H1 (cell line): ENCODE data around the gene RAD9A. TPM values are rescaled to one million over a fixed set of nuclear protein-coding genes. Genes with fewer than 3 reads are reported as not detected.

Experiments used
- CTCF ChIA-PET: fragments of 300-600 bp; sonication (Branson Sonifier 250); formaldehyde crosslinking; loops from one replicate; lab custom pipeline; 2021; ENCODE audit not compliant: partially characterized antibody; lab: Charles Lee
- POLR2A ChIA-PET: fragments of 300-600 bp; sonication (Branson Sonifier 250); formaldehyde crosslinking; loops from one replicate; lab custom pipeline; 2021; ENCODE audit warnings: inconsistent platforms; ENCODE audit not compliant: partially characterized antibody; lab: Charles Lee
- DNase-seq, 2 experiments: peaks; one replicate each; pipeline versions ENCODE4 v3.0.0 to v3.0.0-alpha.2; 2010 to 2022; ENCODE audit warnings: low spot score in 2 of 2, low read depth in 1 of 2, mixed read lengths in 1 of 2
- FAIRE-seq: peaks from 2 replicates; lab custom pipeline; 2011; peaks lifted over from hg19 to GRCh38; lab: Jason Lieb, UNC
- H2AFZ ChIP-seq: 2 replicates; pipeline ENCODE4 v1.8.1; 2012; ENCODE audit warnings: low read length, inconsistent platforms
- H2AK5ac ChIP-seq: 2 replicates; pipeline ENCODE4 v1.6.1; 2013; ENCODE audit warnings: low read depth, low read length
- H2BK120ac ChIP-seq: replicated peaks from 2 replicates; pipeline ENCODE3; 2013; ENCODE audit warnings: low read depth, low read length, inconsistent platforms
- H2BK12ac ChIP-seq: 2 replicates; pipeline ENCODE4 v1.6.1; 2013; ENCODE audit warnings: low read depth, low read length
- H2BK15ac ChIP-seq: 2 replicates; pipeline ENCODE4 v1.6.1; 2013; ENCODE audit warnings: low read length
- H2BK20ac ChIP-seq: 2 replicates; pipeline ENCODE4 v1.6.1; 2013; ENCODE audit warnings: low read length
- H2BK5ac ChIP-seq: 2 replicates; pipeline ENCODE4 v1.6.1; 2013; ENCODE audit warnings: low read depth, low read length
- H3K14ac ChIP-seq: 2 replicates; pipeline ENCODE4 v1.6.1; 2013; ENCODE audit warnings: inconsistent platforms; ENCODE audit not compliant: insufficient read length
- H3K18ac ChIP-seq: 2 replicates; pipeline ENCODE4 v1.6.1; 2013; ENCODE audit warnings: low read length; ENCODE audit errors: extremely low read depth
- H3K23ac ChIP-seq: 2 replicates; pipeline ENCODE4 v1.6.1; 2013; ENCODE audit warnings: inconsistent platforms; ENCODE audit not compliant: insufficient read length
- H3K23me2 ChIP-seq: 2 replicates; pipeline ENCODE4 v1.6.1; 2013; ENCODE audit warnings: low read depth, low read length
- H3K27ac ChIP-seq: 2 replicates; pipeline ENCODE4 v1.6.1; 2011; ENCODE audit warnings: low read depth, low read length, inconsistent platforms
- H3K27me3 ChIP-seq, 4 experiments: replicated peaks in 1 of 4; 1 replicate in 1 of 4; 2 replicates in 3 of 4; pipeline versions ENCODE4 v1.6.1 to v1.8.1; 2011 to 2013; ENCODE audit warnings: low read length in 3 of 4, mild to moderate bottlenecking in 3 of 4, inconsistent platforms in 2 of 4, mixed read lengths in 2 of 4, moderate library complexity in 1 of 4; ENCODE audit not compliant: control insufficient read depth in 3 of 4, insufficient read depth in 3 of 4; ENCODE audit errors: extremely low read depth in 1 of 4
- H3K36me3 ChIP-seq, 4 experiments: 2 replicates each; pipeline versions ENCODE4 v1.6.1 to v1.8.1; 2011 to 2013; ENCODE audit warnings: mild to moderate bottlenecking in 4 of 4, low read length in 3 of 4, moderate library complexity in 2 of 4, control low read depth in 1 of 4, inconsistent platforms in 1 of 4; ENCODE audit not compliant: insufficient read depth in 4 of 4, control insufficient read depth in 2 of 4
- H3K4ac ChIP-seq: replicated peaks from 2 replicates; pipeline ENCODE3; 2013; ENCODE audit warnings: low read length, low read depth, mixed read lengths, inconsistent platforms; ENCODE audit not compliant: insufficient read length
- H3K4me1 ChIP-seq, 4 experiments: replicated peaks in 1 of 4; 1 replicate in 1 of 4; 2 replicates in 3 of 4; pipeline versions ENCODE4 v1.6.1 to v1.8.1; 2011 to 2013; ENCODE audit warnings: low read length in 3 of 4, inconsistent platforms in 2 of 4, mixed read lengths in 1 of 4; ENCODE audit not compliant: insufficient read depth in 4 of 4, control insufficient read depth in 3 of 4
- H3K4me2 ChIP-seq, 2 experiments: 2 replicates each; pipeline versions ENCODE4 v1.6.1 to v1.8.1; 2011 to 2013; ENCODE audit warnings: low read depth in 2 of 2, low read length in 2 of 2, control low read depth in 1 of 2, inconsistent platforms in 1 of 2, mild to moderate bottlenecking in 1 of 2; ENCODE audit not compliant: insufficient read depth in 1 of 2
- H3K4me3 ChIP-seq, 4 experiments: fragments of 200-600, 300-600 bp in 1 of 4; sonication (generic), shearing (Covaris generic), sonication (Bioruptor Twin) in 1 of 4; 2 replicates each; pipeline versions ENCODE4 v1.5.1 to v1.8.1; 2011 to 2016; ENCODE audit warnings: low read length in 4 of 4, low read depth in 3 of 4, control low read depth in 2 of 4, inconsistent platforms in 2 of 4, mild to moderate bottlenecking in 2 of 4, mixed read lengths in 1 of 4, moderate library complexity in 1 of 4; ENCODE audit not compliant: insufficient read depth in 2 of 4; ENCODE audit errors: extremely low read depth in 1 of 4
- H3K56ac ChIP-seq: replicated peaks from 2 replicates; pipeline ENCODE3; 2013; ENCODE audit warnings: low read depth, mild to moderate bottlenecking, mixed read lengths, low read length, inconsistent platforms; ENCODE audit not compliant: insufficient read length
- H3K79me1 ChIP-seq: 2 replicates; pipeline ENCODE4 v1.6.1; 2013; ENCODE audit warnings: low read depth, low read length, control low read depth
- H3K79me2 ChIP-seq, 2 experiments: 2 replicates each; pipeline versions ENCODE4 v1.6.1 to v1.8.1; 2012 to 2013; ENCODE audit warnings: low read length in 2 of 2, mild to moderate bottlenecking in 2 of 2, inconsistent platforms in 1 of 2; ENCODE audit not compliant: insufficient read depth in 2 of 2, control insufficient read depth in 1 of 2
- H3K9ac ChIP-seq, 4 experiments: replicated peaks in 1 of 4; 1 replicate in 1 of 4; 2 replicates in 3 of 4; pipeline versions ENCODE4 v1.6.1 to v1.8.1; 2011 to 2013; ENCODE audit warnings: low read depth in 3 of 4, low read length in 3 of 4, control low read depth in 2 of 4, mild to moderate bottlenecking in 2 of 4, moderate library complexity in 2 of 4, inconsistent platforms in 1 of 4; ENCODE audit errors: extremely low read depth in 1 of 4
- H3K9me3 ChIP-seq, 2 experiments: 2 replicates each; pipeline versions ENCODE4 v1.6.1 to v1.8.1; 2012 to 2013; ENCODE audit warnings: mild to moderate bottlenecking in 2 of 2, moderate library complexity in 2 of 2, control low read depth in 1 of 2, inconsistent platforms in 1 of 2, low read depth in 1 of 2, low read length in 1 of 2, mixed read lengths in 1 of 2; ENCODE audit not compliant: insufficient read depth in 2 of 2
- H4K20me1 ChIP-seq, 2 experiments: replicated peaks in 1 of 2; 2 replicates each; pipeline versions ENCODE3 to v1.8.1; 2011 to 2013; ENCODE audit warnings: inconsistent platforms in 2 of 2, low read length in 2 of 2, mild to moderate bottlenecking in 1 of 2; ENCODE audit not compliant: insufficient read depth in 2 of 2, control insufficient read depth in 1 of 2
- H4K5ac ChIP-seq: 2 replicates; pipeline ENCODE4 v1.6.1; 2013; ENCODE audit warnings: low read length, low read depth, mixed read lengths, inconsistent platforms; ENCODE audit not compliant: insufficient read length
- H4K8ac ChIP-seq: 2 replicates; pipeline ENCODE4 v1.8.0; 2013; ENCODE audit warnings: mild to moderate bottlenecking, moderate library complexity, low read length, inconsistent platforms; ENCODE audit not compliant: insufficient read depth; ENCODE audit errors: extremely low read depth
- H4K91ac ChIP-seq: replicated peaks from 2 replicates; pipeline ENCODE3; 2013; ENCODE audit warnings: low read length, mixed read lengths, inconsistent platforms; ENCODE audit not compliant: insufficient read length
- CHD2 ChIP-seq: IDR thresholded peaks from 2 replicates; pipeline ENCODE4 v1.6.1; 2012; ENCODE audit warnings: low read length, improper control_type of control experiment
- CREB1 ChIP-seq: IDR thresholded peaks from 2 replicates; pipeline ENCODE4 v1.6.1; 2012; ENCODE audit warnings: inconsistent platforms
- KDM4A ChIP-seq: IDR thresholded peaks from one replicate; pipeline ENCODE4 v1.7.1; 2012; ENCODE audit warnings: low read depth, mild to moderate bottlenecking, moderate library complexity, low read length, inconsistent platforms; ENCODE audit not compliant: severe bottlenecking
- PHF8 ChIP-seq: fragments of 200-600 bp; sonication (generic); conservative IDR thresholded peaks from 2 replicates; pipeline ENCODE4 v1.7.1; 2012; ENCODE audit warnings: low read depth, mild to moderate bottlenecking, inconsistent platforms, low read length, moderate library complexity
- RFX5 ChIP-seq: IDR thresholded peaks from 2 replicates; pipeline ENCODE4 v1.6.1; 2011; ENCODE audit warnings: low read depth, low read length, improper control_type of control experiment, borderline replicate concordance
- SIRT6 ChIP-seq: IDR thresholded peaks from one replicate; pipeline ENCODE4 v1.7.1; 2012; ENCODE audit warnings: low read length, inconsistent platforms
- SP4 ChIP-seq: IDR thresholded peaks from 2 replicates; pipeline ENCODE4 v1.6.1; 2012; ENCODE audit warnings: low read length, inconsistent platforms
- TAF7 ChIP-seq: optimal IDR thresholded peaks from 2 replicates; pipeline ENCODE3; 2011; ENCODE audit warnings: low read depth, mild to moderate bottlenecking, inconsistent platforms, low read length, moderate library complexity, borderline replicate concordance
- TCF12 ChIP-seq: IDR thresholded peaks from 2 replicates; pipeline ENCODE4 v1.6.1; 2011; ENCODE audit warnings: low read depth, mild to moderate bottlenecking, low read length
- WGBS, 2 experiments: shearing (Covaris generic) in 1 of 2; methylation state at CpG; one replicate each; pipeline versions ENCODE4 v1.1.6 to v1.1.7; 2013 to 2015; ENCODE audit warnings: low lambda C conversion rate in 2 of 2, mixed read lengths in 2 of 2, inconsistent platforms in 1 of 2, low coverage in 1 of 2, missing lambda C conversion rate in 1 of 2; ENCODE audit not compliant: insufficient replicate concordance in 2 of 2, insufficient coverage in 1 of 2, insufficient read length in 1 of 2; ENCODE audit errors: extremely low coverage in 1 of 2, missing lambda C conversion rate in 1 of 2; 5-methylcytosine and 5-hydroxymethylcytosine counted together
- polyA plus RNA-seq, 7 experiments: library from polyadenylated mRNA; depleted of rRNA in 3 of 7; stranded (reverse) in 5 of 7; unstranded in 2 of 7; fragments of >200 nt in 5 of 7; fragments of 200-250 nt in 2 of 7; gene quantifications; 1 replicate in 5 of 7; 2 replicates in 1 of 7; 4 replicates in 1 of 7; pipeline versions ENCODE4 v1.2.1 to v1.2.3, GENCODE V29; 2011 to 2013; ENCODE audit warnings: missing spikeins in 2 of 7, mixed read lengths in 2 of 7
- total RNA-seq: library from RNA; stranded (reverse); fragmentation: NEBNext Ultra II Directional; extraction: Animal tissue kit (Norgen Biotek cat#: 25700); gene quantifications from 2 replicates; pipeline ENCODE4 v1.2.1, GENCODE V29; 2021
- TF ChIP-seq, protein P1 (sequence below): IDR thresholded peaks from 2 replicates; pipeline ENCODE4 v1.6.1; 2012; ENCODE audit warnings: inconsistent platforms

The RAD9A gene
- total and polyA plus RNA-seq, 2 of the 8 experiments (the other 6 are each of a cell fraction or from before 2014, with no cell fraction given), result 22.2 to 25.5 TPM

DNA sequence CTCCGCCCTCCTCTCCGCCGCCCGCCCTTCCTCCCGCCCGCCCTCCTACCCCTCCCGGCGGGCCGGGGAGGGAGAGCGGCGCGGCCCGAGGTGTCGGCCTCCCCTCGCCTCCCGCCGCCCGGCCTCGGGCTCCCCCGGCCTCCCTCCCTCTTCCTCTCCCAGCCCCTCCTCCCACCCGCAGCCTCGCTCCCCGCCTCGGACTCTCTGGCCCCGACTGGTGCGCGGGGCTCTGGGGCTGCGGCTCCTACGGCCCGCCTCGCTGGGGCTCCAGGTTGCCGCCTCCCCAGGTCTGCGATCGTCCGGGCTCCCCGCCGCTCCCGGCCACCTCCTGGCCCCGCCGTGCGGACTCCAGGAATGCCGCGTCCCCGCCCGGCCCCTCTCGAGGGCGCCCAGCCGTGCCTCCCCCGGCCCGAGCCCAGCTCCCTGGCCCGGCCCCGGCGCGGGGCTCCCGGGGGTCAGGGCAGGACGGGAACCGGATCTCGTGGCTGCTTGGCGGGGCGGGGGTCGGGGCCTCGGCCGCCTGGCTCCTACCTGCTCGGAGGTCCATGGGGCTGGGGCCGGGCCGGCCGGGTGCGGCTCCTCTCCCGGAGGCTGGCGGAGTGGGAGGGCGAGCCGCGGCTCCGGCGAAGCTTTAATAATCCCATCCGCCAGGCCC lies 18.7 kb upstream of the RAD9A start, which contains the start of gene CLCF1:
Gene CLCF1, minus strand, starts transcription at position 606 of the 655 bp plus-strand sequence. Its CDS starts 59 bp downstream, at position 547.
- H3K4ac ChIP-seq, result peak within 1 kb of the TSS; percentile 4
- peak within 1 kb of the TSS; percentile 71; the same call in 1 of the 2 replicates for H2BK5ac ChIP-seq
- no peak within 1 kb of the TSS for H3K27ac ChIP-seq
- H3K9me3 ChIP-seq, result no peaks in the 10 kb centered on the region
- FAIRE-seq (no peak), DNase-seq (peak in 1 of 2 experiments; percentile 75)
- no peak within 1 kb of the TSS for H3K14ac ChIP-seq
- H2BK12ac ChIP-seq, result peak within 1 kb of the TSS; percentile 50; the same call in 1 of the 2 replicates
- WGBS, 2 experiments, result 2% methylated on average over 26 of the region's 76 CpGs; no CpG with 5 or more reads in 1 of the 2 experiments
- no peak within 1 kb of the TSS for H4K91ac ChIP-seq
- peak within 1 kb of the TSS; percentile 87 to 96 for H3K4me2 ChIP-seq
- no peaks in the 10 kb centered on the region for H3K36me3 ChIP-seq
- H3K9ac ChIP-seq, result peak within 1 kb of the TSS in 1 of 4 experiments; percentile 53; a peak in 1 of 7 replicates
- no peaks in the 10 kb centered on the region for H3K79me1 ChIP-seq
- H4K5ac ChIP-seq, result no peak within 1 kb of the TSS
- peaks cover 7 to 71% (median 58%) of the 10 kb centered on the region in 4 experiments for H3K27me3 ChIP-seq
- no peak within 1 kb of the TSS for H2AFZ ChIP-seq
- H3K56ac ChIP-seq, result no peak within 1 kb of the TSS
- no peak within 1 kb of the TSS for H2AK5ac ChIP-seq
- no peak within 1 kb of the TSS; the same call in 1 of the 2 replicates for H4K8ac ChIP-seq
- peaks cover 25% of the 10 kb centered on the region; the same call in 1 of the 2 replicates for H3K23me2 ChIP-seq
- 0 out of 2 replicates have a peak within 1 kb of the TSS, but pooled peaks have one; percentile 61 for H2BK15ac ChIP-seq
- ChIA-PET POLR2A (interaction anchor here (1.1 to 1.8 kb wide), 5 partner anchors 8 to 18 kb away, joined by 3 to 5 read pairs (median 4); no protein-coding TSS in a partner anchor), CTCF (interaction anchor here (1.4 to 34.8 kb wide), 6 partner anchors 9 to 111 kb away, joined by 4 to 1305 read pairs (median 61); partner anchors contain the start of genes POLD4 and RAD9A)
- H3K79me2 ChIP-seq, result no peaks in the 10 kb centered on the region
- H3K4me1 ChIP-seq, result peaks cover 0 to 41% (median 37%) of the 10 kb centered on the region in 4 experiments; a peak in 6 of 7 replicates
- peak within 1 kb of the TSS; percentile 46 to 77 (median 54) for H3K4me3 ChIP-seq
- H4K20me1 ChIP-seq, result peaks cover 0 to 5% of the 10 kb centered on the region in 2 experiments
- no peak within 1 kb of the TSS for H2BK20ac ChIP-seq
- no peak within 1 kb of the TSS for H3K23ac ChIP-seq
- peak within 1 kb of the TSS; percentile 87 for H3K18ac ChIP-seq
- no peak within 1 kb of the TSS for H2BK120ac ChIP-seq
- TF ChIP-seq SIRT6 (no peak), PHF8 (peak; percentile 28; the same call in 1 of the 2 replicates), RFX5 (no peak), TAF7 (peak; percentile 4), SP4 (no peak), CHD2 (no peak), KDM4A (peak; percentile 16), TCF12 (no peak), CREB1 (no peak)
- TF ChIP-seq, protein P1, sequence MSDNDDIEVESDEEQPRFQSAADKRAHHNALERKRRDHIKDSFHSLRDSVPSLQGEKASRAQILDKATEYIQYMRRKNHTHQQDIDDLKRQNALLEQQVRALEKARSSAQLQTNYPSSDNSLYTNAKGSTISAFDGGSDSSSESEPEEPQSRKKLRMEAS, result 0 out of 2 replicates have a peak, but pooled peaks have one; percentile 17
